Bronchial epithelial cell (primary cell): Measurements from ENCODE around the gene ICA1L. TPM values are rescaled to one million over a fixed set of nuclear protein-coding genes. Genes with fewer than 3 reads are reported as not detected.

Experiments used
- DNase-seq: peaks from one replicate; pipeline ENCODE4 v3.0.0-alpha.2; 2010; ENCODE audit warnings: low read depth
- FAIRE-seq: peaks from 2 replicates; lab custom pipeline; 2011; peaks lifted over from hg19 to GRCh38; lab: Jason Lieb, UNC
- H3K27me3 ChIP-seq: 2 replicates; pipeline ENCODE4 v1.5.1; 2011; ENCODE audit warnings: low read length; ENCODE audit not compliant: control insufficient read depth, insufficient read depth
- H3K36me3 ChIP-seq: 2 replicates; pipeline ENCODE4 v1.5.1; 2011; ENCODE audit warnings: low read length; ENCODE audit not compliant: control insufficient read depth, insufficient read depth
- H3K4me3 ChIP-seq: 2 replicates; pipeline ENCODE4 v1.5.1; 2011; ENCODE audit warnings: mild to moderate bottlenecking, low read depth, low read length, control low read depth
- CTCF ChIP-seq: IDR thresholded peaks from 2 replicates; pipeline ENCODE4 v1.5.1; 2011; ENCODE audit warnings: mild to moderate bottlenecking, moderate library complexity, low read length, control low read depth, inconsistent platforms; ENCODE audit not compliant: insufficient read depth, severe bottlenecking
- total RNA-seq: library from RNA; depleted of rRNA; stranded (reverse); fragments of >200 nt; gene quantifications from 2 replicates; pipeline ENCODE4 v1.2.1, GENCODE V29; 2014

Gene ICA1L
- total RNA-seq, 1 donor from 2014 or later = 1.6 TPM

- H3K27me3 ChIP-seq = no peaks in the 10 kb centered on the region
- no peak for FAIRE-seq
- H3K4me3 ChIP-seq = no peak overlapping the region
- no peak for TF ChIP-seq CTCF
- DNase-seq = no peak
- no peaks in the 10 kb centered on the region for H3K36me3 ChIP-seq
These were observed 99.7 kb downstream of the ICA1L start for GRCh38 chr2:202771741-202772460.

DNA sequence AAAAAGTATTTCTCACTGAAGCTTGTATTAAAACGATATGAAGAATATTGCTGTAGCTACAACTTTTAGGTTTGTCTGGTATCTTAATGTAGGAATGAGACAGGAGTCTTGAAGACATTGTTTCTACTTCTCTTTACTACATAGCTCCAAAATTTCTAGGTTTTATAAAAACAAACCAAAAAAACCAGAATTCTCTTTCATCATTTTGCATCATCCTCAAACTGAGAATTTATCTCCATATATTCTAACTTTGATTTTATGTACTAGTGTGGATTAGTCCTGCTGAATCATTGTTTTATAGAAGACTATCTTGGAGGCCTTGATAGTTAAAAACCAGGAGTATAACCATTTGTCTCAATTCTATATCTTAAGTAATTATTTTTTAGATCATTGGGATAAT is 100.2 kb downstream of the ICA1L start:
- FAIRE-seq (no peak), DNase-seq (no peak)
- no peak for TF ChIP-seq CTCF
- Histone ChIP-seq H3K27me3 (no peaks in the 10 kb centered on the region), H3K36me3 (no peaks in the 10 kb centered on the region), H3K4me3 (no peak overlapping the region)

GRCh38 chr2:202769201-202769600 is 102.4 kb downstream of the ICA1L start:
- no peak for DNase-seq
- no peaks in the 10 kb centered on the region for H3K36me3 ChIP-seq
- H3K4me3 ChIP-seq = no peak overlapping the region
- FAIRE-seq = no peak
- no peak for TF ChIP-seq CTCF
- no peaks in the 10 kb centered on the region for H3K27me3 ChIP-seq

- H3K36me3 ChIP-seq = no peaks in the 10 kb centered on the region
- TF ChIP-seq CTCF = no peak
- no peaks in the 10 kb centered on the region for H3K27me3 ChIP-seq
- FAIRE-seq (no peak), DNase-seq (no peak)
- H3K4me3 ChIP-seq = no peak overlapping the region
These were observed 103.3 kb downstream of the ICA1L start for GRCh38 chr2:202768273-202768672.

DNA sequence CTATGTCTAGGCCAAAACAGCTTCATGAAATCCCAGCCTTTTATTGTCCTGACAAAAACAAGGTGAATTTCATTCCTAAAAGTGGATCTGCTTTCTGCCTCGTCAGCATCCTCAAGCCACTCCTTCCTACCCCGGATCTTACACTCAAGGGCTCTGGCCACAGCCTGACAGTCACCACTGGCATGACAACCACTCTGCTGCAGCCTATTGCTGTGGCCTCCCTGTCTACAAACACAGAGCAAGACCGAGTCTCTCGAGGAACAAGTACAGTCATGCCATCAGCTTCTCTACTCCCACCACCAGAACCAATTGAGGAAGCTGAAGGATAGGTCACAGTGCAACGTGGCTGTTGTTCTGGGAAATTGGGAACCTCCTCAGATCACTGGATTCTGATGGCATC is 106.1 kb downstream of the ICA1L start:
- Histone ChIP-seq H3K4me3 (no peak overlapping the region), H3K27me3 (no peaks in the 10 kb centered on the region), H3K36me3 (no peaks in the 10 kb centered on the region)
- peak; percentile 92 for DNase-seq
- no peak for TF ChIP-seq CTCF
- FAIRE-seq = peak; percentile 91

- no peak for DNase-seq
- no peak for FAIRE-seq
- no peak for TF ChIP-seq CTCF
- H3K27me3 ChIP-seq = no peaks in the 10 kb centered on the region
- H3K4me3 ChIP-seq = no peak overlapping the region
- no peaks in the 10 kb centered on the region for H3K36me3 ChIP-seq
These were observed 106.6 kb downstream of the ICA1L start for GRCh38 chr2:202764991-202765390.
